ENCODE results near the gene UBE2J1.

The UBE2J1 gene

GRCh38 chr6:89348372-89348771 is 4.2 kb downstream of the UBE2J1 start (continued):
- no peak for TF ChIP-seq PRDM10 (tag by site-specific recombination; IDR thresholded peaks at IDR 0.05)
- TF ChIP-seq ZNF510 (tag by site-specific recombination; IDR thresholded peaks at IDR 0.05; ENCODE audit: insufficient replicate concordance), result no peak
- no peak for TF ChIP-seq KLF7 (tag by site-specific recombination; IDR thresholded peaks at IDR 0.05; ENCODE audit: borderline replicate concordance)

DNA sequence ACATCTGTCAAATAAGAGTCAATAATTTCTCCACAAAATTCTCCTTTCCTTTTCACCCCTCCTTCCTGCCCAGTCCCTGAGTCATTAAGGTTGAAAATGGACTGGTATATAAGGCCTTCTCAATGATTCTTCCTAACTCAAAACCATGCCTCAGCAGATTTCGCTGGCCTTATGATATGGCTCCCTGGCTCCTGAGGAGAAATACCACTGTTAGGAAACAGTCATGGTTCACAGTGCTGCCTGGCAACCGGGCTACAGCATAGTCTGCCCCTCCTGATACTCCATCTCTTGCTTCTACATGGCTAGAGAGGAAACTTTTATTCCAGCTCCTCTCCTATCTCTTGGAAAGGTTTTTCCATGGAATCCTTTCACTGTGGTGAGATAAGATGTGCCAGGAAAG is 4.7 kb downstream of the UBE2J1 start:
- Histone ChIP-seq H3K36me3 (ENCODE audit: control insufficient read depth in 2 of 2, insufficient read depth in 1 of 2, low read length in 2 of 2) (no peaks in the 10 kb centered on the region), H3K9me3 (ENCODE audit: control insufficient read depth, insufficient read depth, low read depth, low read length) (no peaks in the 10 kb centered on the region), H3K4me3 (ENCODE audit: low read depth, low read length) (no peak overlapping the region), H3K4me1 (ENCODE audit: control insufficient read depth, insufficient read depth, low read length) (peaks cover 13% of the 10 kb centered on the region), H3K27ac (ENCODE audit: extremely low read depth, low read depth, low read length) (no peak overlapping the region)
- CTCF ChIA-PET, result interaction anchor here (0.5 to 1.5 kb wide), 9 partner anchors 15 to 385 kb away, joined by 3 to 6 read pairs (median 3); partner anchors contain the start of gene RNGTT
- POLR2A ChIA-PET, result interaction anchor here (0.5 to 4.1 kb wide), 6 partner anchors 14 to 267 kb away, joined by 3 to 16 read pairs (median 4); partner anchors contain the start of gene PNRC1
- peak; percentile 35; the same call in 1 of the 2 replicates for TF ChIP-seq ZNF600 (tag by site-specific recombination; IDR thresholded peaks at IDR 0.05)
- no peak for TF ChIP-seq ZNF350 (tag by site-specific recombination; IDR thresholded peaks at IDR 0.05)
- TF ChIP-seq MYNN (tag by site-specific recombination; IDR thresholded peaks at IDR 0.05; ENCODE audit: borderline replicate concordance), result 0 out of 2 replicates have a peak, but pooled peaks have one; percentile 16
- 0 out of 2 replicates have a peak, but pooled peaks have one; percentile 24 for TF ChIP-seq IKZF3 (tag by site-specific recombination; IDR thresholded peaks at IDR 0.05)

GRCh38 chr6:89346433-89346832 is 6.1 kb downstream of the UBE2J1 start:
- H3K27ac ChIP-seq (ENCODE audit: extremely low read depth, low read depth, low read length), result no peak overlapping the region
- H3K4me1 ChIP-seq (ENCODE audit: control insufficient read depth, insufficient read depth, low read length), result peaks cover 13% of the 10 kb centered on the region
- ChIA-PET POLR2A (interaction anchor here (0.5 to 4.1 kb wide), 5 partner anchors 10 to 99 kb away, joined by 3 to 16 read pairs (median 4); no protein-coding TSS in a partner anchor), CTCF (interaction anchor here (1.0 to 1.2 kb wide), 3 partner anchors 22 to 48 kb away, joined by 4 to 7 read pairs (median 5); no protein-coding TSS in a partner anchor)
- H3K4me3 ChIP-seq (ENCODE audit: low read depth, low read length), result no peak overlapping the region
- TF ChIP-seq ZNF621 (tag by site-specific recombination; IDR thresholded peaks at IDR 0.05), result no peak
- no peak for TF ChIP-seq ZNF560 (tag by site-specific recombination; IDR thresholded peaks at IDR 0.05; ENCODE audit: borderline replicate concordance)
- TF ChIP-seq KLF17 (tag by site-specific recombination; IDR thresholded peaks at IDR 0.05), result no peak
- TF ChIP-seq KLF9 (tag by site-specific recombination; IDR thresholded peaks at IDR 0.05; ENCODE audit: low read depth), result no peak
- TF ChIP-seq ZNF140 (tag by site-specific recombination; IDR thresholded peaks at IDR 0.05), result no peak
- TF ChIP-seq, protein P1, sequence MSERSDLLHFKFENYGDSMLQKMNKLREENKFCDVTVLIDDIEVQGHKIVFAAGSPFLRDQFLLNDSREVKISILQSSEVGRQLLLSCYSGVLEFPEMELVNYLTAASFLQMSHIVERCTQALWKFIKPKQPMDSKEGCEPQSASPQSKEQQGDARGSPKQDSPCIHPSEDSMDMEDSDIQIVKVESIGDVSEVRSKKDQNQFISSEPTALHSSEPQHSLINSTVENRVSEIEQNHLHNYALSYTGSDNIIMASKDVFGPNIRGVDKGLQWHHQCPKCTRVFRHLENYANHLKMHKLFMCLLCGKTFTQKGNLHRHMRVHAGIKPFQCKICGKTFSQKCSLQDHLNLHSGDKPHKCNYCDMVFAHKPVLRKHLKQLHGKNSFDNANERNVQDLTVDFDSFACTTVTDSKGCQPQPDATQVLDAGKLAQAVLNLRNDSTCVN (tag by site-specific recombination; optimal IDR thresholded peaks at IDR 0.05), result no peak
- TF ChIP-seq ZNF324 (tag by site-specific recombination; IDR thresholded peaks at IDR 0.05), result no peak
- H3K36me3 ChIP-seq (ENCODE audit: control insufficient read depth in 2 of 2, insufficient read depth in 1 of 2, low read length in 2 of 2), result peaks cover 7 to 9% of the 10 kb centered on the region in 2 experiments
- no peaks in the 10 kb centered on the region for H3K9me3 ChIP-seq (ENCODE audit: control insufficient read depth, insufficient read depth, low read depth, low read length)

Data from HEK293 (cell line).